WTC11 (cell line): Measurements from ENCODE around the gene ITM2C. TPM values are rescaled to one million over a fixed set of nuclear protein-coding genes. Genes with fewer than 3 reads are reported as not detected.

Experiments used
- ATAC-seq: fragments of 200-7000 bp; cut with Tn5 transposase; 2 replicates; pipeline ENCODE4 v1.10.0; 2021; ENCODE audit warnings: mild to moderate bottlenecking, moderate library complexity
- CTCF ChIA-PET: fragments of 300-600 bp; sonication (Branson Sonifier 250); formaldehyde crosslinking; loops from one replicate; lab custom pipeline; 2021; ENCODE audit warnings: antibody characterized with exemption; lab: Charles Lee
- POLR2A ChIA-PET: fragments of 350-600 bp; sonication (Branson Sonifier 250); formaldehyde crosslinking; loops from one replicate; lab custom pipeline; 2021; ENCODE audit warnings: antibody characterized with exemption; lab: Charles Lee
- DNase-seq: peaks from one replicate; pipeline ENCODE4 v3.0.0; 2021; ENCODE audit warnings: low spot score
- H3K27ac Mint-ChIP-seq: 2 replicates; pipeline ENCODE4 v1.8.0; 2021; ENCODE audit warnings: mixed read lengths
- H3K27me3 Mint-ChIP-seq: 2 replicates; pipeline ENCODE4 v1.8.0; 2021; ENCODE audit warnings: low read depth, mild to moderate bottlenecking, moderate library complexity, mixed read lengths
- H3K36me3 Mint-ChIP-seq: 2 replicates; pipeline ENCODE4 v1.8.0; 2021; ENCODE audit warnings: mixed read lengths
- H3K4me1 Mint-ChIP-seq: 2 replicates; pipeline ENCODE4 v1.8.0; 2022; ENCODE audit warnings: mixed read lengths
- H3K4me3 Mint-ChIP-seq: 2 replicates; pipeline ENCODE4 v1.8.0; 2021; ENCODE audit warnings: mild to moderate bottlenecking, moderate library complexity, mixed read lengths
- H3K9me3 Mint-ChIP-seq: 2 replicates; pipeline ENCODE4 v1.8.0; 2021; ENCODE audit warnings: mixed read lengths
- CREM ChIP-seq: sonication (generic); formaldehyde crosslinking; IDR thresholded peaks from 2 replicates; pipeline ENCODE4 v1.8.1; 2022; ENCODE audit warnings: mild to moderate bottlenecking, missing genetic modification reagents, moderate library complexity
- CTCF ChIP-seq: fragments of 200-600 bp; IDR thresholded peaks from 2 replicates; pipeline ENCODE4 v1.8.0; 2022; ENCODE audit warnings: antibody characterized with exemption
- ERG ChIP-seq: fragments of 250-450 bp; sonication (Bioruptor Pico); IDR thresholded peaks from 2 replicates; pipeline ENCODE4 v1.8.0; 2021; ENCODE audit warnings: mild to moderate bottlenecking
- FOXJ3 ChIP-seq: sonication (generic); formaldehyde crosslinking; IDR thresholded peaks from 2 replicates; pipeline ENCODE4 v1.9.0; 2021; ENCODE audit warnings: missing genetic modification reagents, mild to moderate bottlenecking, borderline replicate concordance
- GABPB1 ChIP-seq: sonication (generic); formaldehyde crosslinking; IDR thresholded peaks from 2 replicates; pipeline ENCODE4 v1.8.1; 2023; ENCODE audit warnings: mild to moderate bottlenecking, missing genetic modification reagents
- HMGA2 ChIP-seq: fragments of 250-450 bp; sonication (Bioruptor Pico); IDR thresholded peaks from 2 replicates; pipeline ENCODE4 v1.4.0; 2021; ENCODE audit warnings: mild to moderate bottlenecking, moderate library complexity
- KAT7 ChIP-seq: sonication (generic); formaldehyde crosslinking; IDR thresholded peaks from 2 replicates; pipeline ENCODE4 v1.8.1; 2023; ENCODE audit warnings: missing genetic modification reagents, mild to moderate bottlenecking, borderline replicate concordance
- SMAD3 ChIP-seq: sonication (generic); formaldehyde crosslinking; IDR thresholded peaks from 2 replicates; pipeline ENCODE4 v1.8.0; 2022; ENCODE audit warnings: missing genetic modification reagents, mild to moderate bottlenecking, borderline replicate concordance
- TCF7 ChIP-seq: sonication (generic); formaldehyde crosslinking; IDR thresholded peaks from 2 replicates; pipeline ENCODE4 v1.8.0; 2022; ENCODE audit warnings: mild to moderate bottlenecking, low read depth, missing genetic modification reagents, moderate library complexity
- TEAD1 ChIP-seq: sonication (generic); formaldehyde crosslinking; IDR thresholded peaks from 2 replicates; pipeline ENCODE4 v1.8.0; 2022; ENCODE audit warnings: mild to moderate bottlenecking, missing genetic modification reagents
- TP53 ChIP-seq: sonication (generic); formaldehyde crosslinking; IDR thresholded peaks from 2 replicates; pipeline ENCODE4 v1.8.1; 2023; ENCODE audit warnings: mild to moderate bottlenecking, missing genetic modification reagents
- ZNF219 ChIP-seq: sonication (generic); formaldehyde crosslinking; IDR thresholded peaks from 2 replicates; pipeline ENCODE4 v1.8.0; 2023; ENCODE audit warnings: missing genetic modification reagents, mild to moderate bottlenecking, borderline replicate concordance
- ZNF263 ChIP-seq: sonication (generic); formaldehyde crosslinking; IDR thresholded peaks from 2 replicates; pipeline ENCODE4 v1.8.1; 2022; ENCODE audit warnings: low read depth, mild to moderate bottlenecking, moderate library complexity, missing genetic modification reagents
- ZNF281 ChIP-seq: sonication (generic); formaldehyde crosslinking; IDR thresholded peaks from 2 replicates; pipeline ENCODE4 v1.8.0; 2023; ENCODE audit warnings: mild to moderate bottlenecking, missing genetic modification reagents
- total RNA-seq: library from RNA; stranded (reverse); gene quantifications from 3 replicates; pipeline ENCODE4 v1.2.3, GENCODE V29; 2021
- TF ChIP-seq, protein P1 (sequence below): sonication (generic); formaldehyde crosslinking; IDR thresholded peaks from 2 replicates; pipeline ENCODE4 v1.8.1; 2022; ENCODE audit warnings: low read depth, mild to moderate bottlenecking, moderate library complexity, missing genetic modification reagents, borderline replicate concordance
- TF ChIP-seq, protein P2 (sequence below): sonication (generic); formaldehyde crosslinking; IDR thresholded peaks from 2 replicates; pipeline ENCODE4 v1.8.0; 2022; ENCODE audit warnings: mild to moderate bottlenecking, missing genetic modification reagents
- TF ChIP-seq, protein P3 (sequence below): fragments of 250-450 bp; sonication (Bioruptor Pico); conservative IDR thresholded peaks from 2 replicates; pipeline ENCODE4 v1.9.0; 2021; ENCODE audit warnings: mild to moderate bottlenecking

The ITM2C gene
- total RNA-seq, 1 experiment from 2014 or later, result 316 TPM

DNA sequence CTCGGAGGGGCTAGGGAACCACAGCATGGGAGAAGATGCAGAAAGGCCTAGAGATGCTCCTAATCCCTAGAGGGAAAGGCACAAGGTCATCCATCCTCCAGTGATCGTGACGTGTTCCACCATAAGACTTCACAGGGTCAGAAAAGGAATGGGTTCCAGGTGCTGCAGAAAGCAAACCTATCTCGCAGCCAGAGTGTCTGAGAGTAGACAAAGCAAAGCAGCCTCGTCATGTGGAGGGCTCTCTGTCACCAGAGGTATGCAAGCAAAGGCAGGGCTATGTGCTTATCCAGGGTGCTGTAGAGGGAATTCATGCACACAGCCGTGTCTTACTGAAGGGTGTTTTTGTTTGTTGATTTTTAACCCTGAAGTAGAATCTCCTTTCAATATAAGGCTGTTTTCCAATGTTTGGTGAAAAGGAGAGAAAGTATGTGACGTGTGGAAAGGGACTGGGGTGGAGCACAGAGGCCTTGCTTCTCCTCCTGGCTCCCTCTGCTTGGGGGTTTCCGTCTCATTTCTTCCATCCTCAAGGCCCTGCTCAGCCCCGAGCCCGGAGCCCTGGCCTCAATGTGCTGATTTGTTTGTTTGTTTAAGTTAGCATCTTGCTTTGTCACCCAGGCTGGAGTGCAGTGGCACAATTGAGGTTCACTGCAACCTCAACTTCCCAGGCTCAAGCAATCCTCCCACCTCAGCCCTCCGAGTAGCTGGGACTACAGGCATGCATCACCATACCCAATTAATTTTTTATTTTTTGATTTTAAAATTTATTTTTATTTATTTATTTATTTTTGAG lies 57.3 kb downstream of the ITM2C start:
- Mint-ChIP-seq H3K27ac (no peak overlapping the region), H3K36me3 (no peaks in the 10 kb centered on the region), H3K4me1 (peaks cover 9% of the 10 kb centered on the region), H3K27me3 (no peaks in the 10 kb centered on the region), H3K4me3 (no peak overlapping the region), H3K9me3 (no peaks in the 10 kb centered on the region)
- no peak for ATAC-seq
- ChIA-PET CTCF (no interaction called here), POLR2A (no interaction called here)
- TF ChIP-seq SMAD3 (CRISPR knock-in tag), result no peak
- TF ChIP-seq, protein P1, sequence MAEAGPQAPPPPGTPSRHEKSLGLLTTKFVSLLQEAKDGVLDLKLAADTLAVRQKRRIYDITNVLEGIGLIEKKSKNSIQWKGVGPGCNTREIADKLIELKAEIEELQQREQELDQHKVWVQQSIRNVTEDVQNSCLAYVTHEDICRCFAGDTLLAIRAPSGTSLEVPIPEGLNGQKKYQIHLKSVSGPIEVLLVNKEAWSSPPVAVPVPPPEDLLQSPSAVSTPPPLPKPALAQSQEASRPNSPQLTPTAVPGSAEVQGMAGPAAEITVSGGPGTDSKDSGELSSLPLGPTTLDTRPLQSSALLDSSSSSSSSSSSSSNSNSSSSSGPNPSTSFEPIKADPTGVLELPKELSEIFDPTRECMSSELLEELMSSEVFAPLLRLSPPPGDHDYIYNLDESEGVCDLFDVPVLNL (CRISPR knock-in tag), result no peak
- TF ChIP-seq, protein P2, sequence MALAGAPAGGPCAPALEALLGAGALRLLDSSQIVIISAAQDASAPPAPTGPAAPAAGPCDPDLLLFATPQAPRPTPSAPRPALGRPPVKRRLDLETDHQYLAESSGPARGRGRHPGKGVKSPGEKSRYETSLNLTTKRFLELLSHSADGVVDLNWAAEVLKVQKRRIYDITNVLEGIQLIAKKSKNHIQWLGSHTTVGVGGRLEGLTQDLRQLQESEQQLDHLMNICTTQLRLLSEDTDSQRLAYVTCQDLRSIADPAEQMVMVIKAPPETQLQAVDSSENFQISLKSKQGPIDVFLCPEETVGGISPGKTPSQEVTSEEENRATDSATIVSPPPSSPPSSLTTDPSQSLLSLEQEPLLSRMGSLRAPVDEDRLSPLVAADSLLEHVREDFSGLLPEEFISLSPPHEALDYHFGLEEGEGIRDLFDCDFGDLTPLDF (CRISPR knock-in tag), result no peak
- no peak for TF ChIP-seq TEAD1 (CRISPR knock-in tag)
- TF ChIP-seq KAT7, result no peak
- no peak for TF ChIP-seq TCF7 (CRISPR knock-in tag)
- TF ChIP-seq ZNF219 (CRISPR knock-in tag), result no peak
- TF ChIP-seq GABPB1 (CRISPR knock-in tag), result no peak
- no peak for TF ChIP-seq CTCF
- TF ChIP-seq, protein P3, sequence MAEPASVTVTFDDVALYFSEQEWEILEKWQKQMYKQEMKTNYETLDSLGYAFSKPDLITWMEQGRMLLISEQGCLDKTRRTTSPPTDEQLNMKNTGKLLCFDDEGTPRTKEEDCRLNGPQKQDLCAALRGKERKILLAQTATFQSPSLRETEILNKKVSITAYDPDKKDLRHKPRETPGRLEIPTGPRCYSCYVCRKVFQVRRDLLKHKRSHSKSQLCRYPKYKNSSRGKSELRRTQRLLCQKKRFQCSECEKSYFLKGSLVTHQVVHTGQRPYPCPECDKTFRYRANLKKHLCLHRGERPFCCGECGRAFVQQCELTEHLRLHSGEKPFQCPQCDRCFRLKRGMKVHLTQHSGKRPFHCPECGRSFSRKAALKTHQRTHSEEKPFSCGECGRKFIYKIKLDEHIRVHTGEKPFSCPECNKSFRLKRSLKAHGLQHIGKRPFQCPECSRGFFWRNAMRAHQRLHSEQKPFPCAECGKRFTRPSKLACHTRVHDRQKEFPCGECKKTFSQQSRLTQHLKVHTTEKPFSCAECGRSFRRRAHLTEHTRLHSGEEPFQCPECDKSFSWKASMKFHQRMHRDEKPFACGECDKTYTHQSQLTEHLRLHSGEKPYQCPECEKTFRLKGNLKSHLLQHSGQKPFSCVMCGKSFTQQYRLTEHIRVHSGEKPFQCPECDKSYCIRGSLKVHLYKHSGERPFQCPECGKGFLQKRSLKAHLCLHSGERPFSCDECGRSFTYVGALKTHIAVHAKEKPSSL (CRISPR knock-in tag), result no peak
- peak; percentile 8 for DNase-seq

- Mint-ChIP-seq H3K27ac (no peak overlapping the region), H3K4me1 (peaks cover 9% of the 10 kb centered on the region), H3K4me3 (no peak overlapping the region)
- no peak for DNase-seq
- TF ChIP-seq ZNF219 (CRISPR knock-in tag) (no peak), ZNF263 (CRISPR knock-in tag) (no peak), CREM (CRISPR knock-in tag) (no peak), ERG (CRISPR knock-in tag) (no peak), FOXJ3 (CRISPR knock-in tag) (no peak), ZNF281 (CRISPR knock-in tag) (no peak), TP53 (CRISPR knock-in tag) (no peak), HMGA2 (CRISPR knock-in tag) (no peak)
- TF ChIP-seq, protein P3 (CRISPR knock-in tag), result no peak
- TF ChIP-seq, all 79 proteins: peak for 0
- no peak for ATAC-seq
- no peaks in the 10 kb centered on the region for H3K9me3 Mint-ChIP-seq
- no peaks in the 10 kb centered on the region for H3K36me3 Mint-ChIP-seq
- no peaks in the 10 kb centered on the region for H3K27me3 Mint-ChIP-seq
- ChIA-PET POLR2A (no interaction called here), CTCF (interaction anchor here (1.0 to 2.3 kb wide), 6 partner anchors 16 to 77 kb away, joined by 3 to 37 read pairs (median 18); partner anchors contain the start of gene ITM2C)
Observed at GRCh38 chr2:230922951-230923717, 58.4 kb downstream of the ITM2C start.
